HepG2 (cell line): ENCODE data around the gene CENPVL3. TPM values are rescaled to one million over a fixed set of nuclear protein-coding genes. Genes with fewer than 3 reads are reported as not detected.
A peak's percentile ranks its signal among the peaks of the same experiment; 100 is the strongest.

Source experiments
- ATAC-seq: fragments of 200-7000 bp; cut with Tn5 transposase; 3 replicates; pipeline ENCODE4 v1.9.1; 2020; ENCODE audit warnings: mild to moderate bottlenecking, moderate library complexity
- BruUV-seq: library from RNA; stranded (reverse); fragments of 400-500 nt; replicated peaks from 2 replicates; lab custom pipeline; 2021; lab: Mats Ljungman, UMichigan
- CTCF ChIA-PET: fragments of 300-600 bp; formaldehyde crosslinking; extraction: SDS; loops from one replicate; lab custom pipeline; 2021; ENCODE audit warnings: low total read pairs, inconsistent platforms, low intra/inter-chr PET ratio; lab: Yijun Ruan, JAX
- POLR2A ChIA-PET: fragments of 350-600 bp; sonication (Branson Sonifier 250); formaldehyde crosslinking; loops from one replicate; lab custom pipeline; 2020; ENCODE audit warnings: antibody characterized with exemption, inconsistent platforms; lab: Yijun Ruan, JAX
- DNase-seq: peaks from one replicate; pipeline ENCODE4 v3.0.0-alpha.2; 2015; ENCODE audit warnings: low spot score
- FAIRE-seq: peaks from 3 replicates; lab custom pipeline; 2011; peaks lifted over from hg19 to GRCh38; lab: Jason Lieb, UNC
- H2AFZ ChIP-seq: one replicate; pipeline ENCODE4 v1.6.1; 2011; ENCODE audit warnings: low read length, inconsistent platforms
- H3K27ac ChIP-seq: fragments of 300-600 bp; 3 replicates; pipeline ENCODE4 v1.8.0; 2011; ENCODE audit warnings: mixed run types, mild to moderate bottlenecking, mixed read lengths, low read length, inconsistent platforms; ENCODE audit not compliant: insufficient read depth; ENCODE audit errors: extremely low read length
- H3K27me3 ChIP-seq, 2 experiments: fragments of 200-600 bp in 1 of 2; 2 replicates in 1 of 2; 3 replicates in 1 of 2; pipeline versions ENCODE4 v1.6.0 to v1.8.0; 2011; ENCODE audit warnings: low read length in 2 of 2, mild to moderate bottlenecking in 2 of 2, moderate library complexity in 2 of 2, inconsistent platforms in 1 of 2; ENCODE audit not compliant: insufficient read depth in 2 of 2, control insufficient read depth in 1 of 2
- H3K36me3 ChIP-seq, 2 experiments: fragments of 200-600 bp in 1 of 2; replicated peaks in 1 of 2; 2 replicates in 1 of 2; 3 replicates in 1 of 2; pipeline versions ENCODE4 v1.5.1 to v1.8.0; 2011; ENCODE audit warnings: low read length in 2 of 2, inconsistent platforms in 1 of 2; ENCODE audit not compliant: insufficient read depth in 2 of 2, control insufficient read depth in 1 of 2
- H3K4me1 ChIP-seq: 2 replicates; pipeline ENCODE4 v1.5.1; 2012; ENCODE audit warnings: low read length, inconsistent platforms; ENCODE audit not compliant: insufficient read depth
- H3K4me2 ChIP-seq: 2 replicates; pipeline ENCODE4 v1.6.0; 2011; ENCODE audit warnings: low read depth, low read length, inconsistent platforms
- H3K4me3 ChIP-seq, 3 experiments: fragments of 200-600 bp in 1 of 3; sonication (generic), shearing (Covaris generic) in 1 of 3; replicated peaks in 1 of 3; 2 replicates each; pipeline ENCODE4 v1.5.1; 2011 to 2016; ENCODE audit warnings: low read length in 3 of 3, inconsistent platforms in 2 of 3, low read depth in 2 of 3, mild to moderate bottlenecking in 2 of 3, control low read depth in 1 of 3, mixed read lengths in 1 of 3; ENCODE audit not compliant: insufficient read depth in 1 of 3
- H3K79me2 ChIP-seq: one replicate; pipeline ENCODE4 v1.6.1; 2011; ENCODE audit warnings: low read length, inconsistent platforms; ENCODE audit not compliant: insufficient read depth
- H3K9ac ChIP-seq: 2 replicates; pipeline ENCODE4 v1.6.0; 2011; ENCODE audit warnings: mild to moderate bottlenecking, low read depth, low read length, inconsistent platforms; ENCODE audit not compliant: insufficient read depth
- H3K9me3 ChIP-seq: 2 replicates; pipeline ENCODE4 v1.5.1; 2012; ENCODE audit warnings: mild to moderate bottlenecking, low read length
- H4K20me1 ChIP-seq: 2 replicates; pipeline ENCODE4 v1.6.0; 2011; ENCODE audit warnings: inconsistent platforms, mild to moderate bottlenecking, low read length, moderate library complexity; ENCODE audit not compliant: insufficient read depth
- ATM ChIP-seq: fragments of 450-650 bp; IDR thresholded peaks from 2 replicates; pipeline ENCODE4 v1.7.1; 2017; ENCODE audit warnings: mild to moderate bottlenecking, borderline replicate concordance
- CCAR2 ChIP-seq: fragments of 200-400 bp; formaldehyde crosslinking; optimal IDR thresholded peaks from 2 replicates; pipeline ENCODE3; 2018; ENCODE audit warnings: low read depth, mild to moderate bottlenecking, low read length, moderate library complexity
- CEBPB ChIP-seq: IDR thresholded peaks from 2 replicates; pipeline ENCODE4 v1.6.1; 2011; ENCODE audit warnings: low read depth, low read length, improper control_type of control experiment, borderline replicate concordance
- FOSL1 ChIP-seq: sonication (generic); formaldehyde crosslinking; IDR thresholded peaks from 2 replicates; pipeline ENCODE4 v1.9.0; 2021; ENCODE audit warnings: missing genetic modification reagents, borderline replicate concordance
- NR2C2 ChIP-seq: sonication (generic); formaldehyde crosslinking; IDR thresholded peaks from 2 replicates; pipeline ENCODE4 v1.4.0; 2020; ENCODE audit warnings: missing genetic modification reagents, mild to moderate bottlenecking, moderate library complexity, borderline replicate concordance
- RAD21 ChIP-seq: fragments of 450-650 bp; formaldehyde crosslinking; IDR thresholded peaks from 2 replicates; pipeline ENCODE4 v1.5.0; 2020; ENCODE audit warnings: mild to moderate bottlenecking
- REL ChIP-seq: sonication (generic); formaldehyde crosslinking; conservative IDR thresholded peaks from 2 replicates; pipeline ENCODE4 v1.8.0; 2022; ENCODE audit warnings: mild to moderate bottlenecking, missing genetic modification reagents, moderate library complexity
- SETDB1 ChIP-seq: sonication (generic); formaldehyde crosslinking; IDR thresholded peaks from 2 replicates; pipeline ENCODE4 v1.5.1; 2020; ENCODE audit warnings: missing genetic modification reagents, mild to moderate bottlenecking, borderline replicate concordance
- SMC3 ChIP-seq: IDR thresholded peaks from 2 replicates; pipeline ENCODE4 v1.6.1; 2011; ENCODE audit warnings: low read length, improper control_type of control experiment
- SNRNP70 ChIP-seq: fragments of 200-400 bp; formaldehyde crosslinking; IDR thresholded peaks from 2 replicates; pipeline ENCODE4 v1.6.1; 2017; ENCODE audit warnings: mild to moderate bottlenecking, low read depth, low read length, moderate library complexity
- STAG1 ChIP-seq: sonication (generic); formaldehyde crosslinking; IDR thresholded peaks from 2 replicates; pipeline ENCODE4 v1.4.0; 2020; ENCODE audit warnings: missing genetic modification reagents
- ZFX ChIP-seq: sonication (generic); formaldehyde crosslinking; IDR thresholded peaks from 2 replicates; pipeline ENCODE4 v1.4.0; 2020; ENCODE audit warnings: mild to moderate bottlenecking, low read depth, missing genetic modification reagents, moderate library complexity
- ZNF382 ChIP-seq: sonication (generic); formaldehyde crosslinking; IDR thresholded peaks from 2 replicates; pipeline ENCODE4 v1.5.0; 2020; ENCODE audit warnings: missing genetic modification reagents, mild to moderate bottlenecking, borderline replicate concordance
- ZNF552 ChIP-seq: sonication (generic); formaldehyde crosslinking; IDR thresholded peaks from 2 replicates; pipeline ENCODE4 v1.9.0; 2022; ENCODE audit warnings: missing genetic modification reagents, mild to moderate bottlenecking, borderline replicate concordance
- ZNF713 ChIP-seq: sonication (generic); formaldehyde crosslinking; IDR thresholded peaks from 2 replicates; pipeline ENCODE4 v1.4.0; 2020; ENCODE audit warnings: mild to moderate bottlenecking, missing genetic modification reagents
- WGBS: methylation state at CpG from one replicate; pipeline ENCODE4 v1.1.6; 2017; ENCODE audit warnings: low lambda C conversion rate; 5-methylcytosine and 5-hydroxymethylcytosine counted together
- in situ Hi-C: cut with HindIII; loops from 2 replicates; pipeline ENCODE4 v1.10.0; 2017; ENCODE audit warnings: low pct_unique_long_range_greater_than_20kb; ENCODE audit not compliant: extremely low pct_ligation_motif_present
- intact Hi-C: fragments of 100-400 bp; cut with micrococcal nuclease; formaldehyde crosslinking; loops from one replicate; pipeline ENCODE4 v1.10.0; 2022; ENCODE audit not compliant: unreplicated experiment
- polyA plus RNA-seq, 8 experiments: library from polyadenylated mRNA; depleted of rRNA in 3 of 8; stranded (reverse) in 7 of 8; unstranded in 1 of 8; fragments of >200 nt; fragmentation: Illumina TruSeq in 4 of 8; extraction: Trizol in 4 of 8; gene quantifications; 2 replicates each; pipeline versions ENCODE4 v1.2.1 to v1.2.3, GENCODE V29; 2011 to 2016; ENCODE audit warnings: low read depth in 4 of 8, missing spikeins in 1 of 8, mixed read lengths in 1 of 8; ENCODE audit not compliant: insufficient read depth in 1 of 8
- total RNA-seq, 5 experiments: library from RNA; depleted of rRNA; stranded (reverse); fragments of >200 nt; fragmentation: Illumina TruSeq; extraction: Trizol; gene quantifications; 2 replicates each; pipeline ENCODE4 v1.2.3, GENCODE V29; 2016; ENCODE audit warnings: low read depth in 1 of 5
- TF ChIP-seq, protein P1 (sequence below): sonication (generic); formaldehyde crosslinking; IDR thresholded peaks from 2 replicates; pipeline ENCODE4 v1.5.0; 2020; ENCODE audit warnings: mild to moderate bottlenecking, missing genetic modification reagents
- TF ChIP-seq, protein P2 (sequence below), 2 experiments: sonication (generic) in 1 of 2; formaldehyde crosslinking in 1 of 2; IDR thresholded peaks; 2 replicates each; pipeline versions ENCODE4 v1.4.0 to v1.6.1; 2016 to 2020; ENCODE audit warnings: borderline replicate concordance in 1 of 2, low read depth in 1 of 2, mild to moderate bottlenecking in 1 of 2, missing genetic modification reagents in 1 of 2

CENPVL3 gene
- total and polyA plus RNA-seq, 2 of the 13 experiments (the other 11 are each of a cell fraction or from before 2014, with no cell fraction given): not detected

DNA sequence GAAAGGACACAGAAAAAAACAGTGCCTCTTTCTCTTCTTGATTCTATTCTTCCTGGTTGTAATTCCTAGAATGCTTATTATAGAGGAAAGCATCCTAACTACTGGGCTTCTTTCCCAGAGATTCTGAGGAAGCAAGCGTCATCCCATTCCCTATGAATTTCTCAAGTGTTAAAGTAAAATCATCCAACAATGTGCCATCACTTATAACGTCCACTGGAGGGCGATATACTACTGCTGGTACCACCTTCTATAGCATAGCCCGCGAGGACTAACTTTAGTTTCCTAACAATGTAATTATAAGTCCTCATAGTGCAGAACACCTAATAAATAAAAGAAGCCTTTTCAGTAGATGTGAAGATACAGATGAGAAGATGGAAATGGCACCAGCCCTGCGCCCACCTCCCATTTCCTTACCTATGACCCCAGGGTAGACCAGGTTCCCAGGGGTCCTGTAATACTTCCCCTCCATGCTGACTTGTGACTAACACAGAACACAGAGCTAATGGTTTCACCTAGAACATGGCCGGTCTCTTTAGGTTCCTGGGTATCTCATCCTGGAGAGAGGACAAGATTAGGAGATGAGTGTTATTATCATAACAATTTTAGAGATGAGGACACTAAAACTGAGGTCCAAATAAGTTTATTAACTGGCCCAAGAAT is 4.2 kb downstream of the CENPVL3 start:
- H3K79me2 ChIP-seq: no peaks in the 10 kb centered on the region
- no peak overlapping the region for H3K4me3 ChIP-seq
- intact Hi-C loops (no loop called here), in situ Hi-C loops (loop anchor here (25.0 kb wide), 1 partner anchor 623 kb away; no protein-coding TSS in a partner anchor)
- H4K20me1 ChIP-seq: no peaks in the 10 kb centered on the region
- ATAC-seq: peak; percentile 43; the same call in 1 of the 3 replicates
- H2AFZ ChIP-seq: no peak overlapping the region
- no peak overlapping the region for H3K9ac ChIP-seq
- H3K9me3 ChIP-seq: no peaks in the 10 kb centered on the region
- H3K4me1 ChIP-seq: no peaks in the 10 kb centered on the region
- peak; percentile 2 for DNase-seq
- ChIA-PET CTCF (no interaction called here), POLR2A (no interaction called here)
- FAIRE-seq: peak; percentile 47
- H3K27ac ChIP-seq: no peak overlapping the region
- H3K4me2 ChIP-seq: no peak overlapping the region
- no TSS peak for BruUV-seq
- H3K27me3 ChIP-seq: no peaks in the 10 kb centered on the region
- no peaks in the 10 kb centered on the region for H3K36me3 ChIP-seq
- 0% methylated on average over 7 of the region's 7 CpGs for WGBS
- no peak for TF ChIP-seq SNRNP70
- TF ChIP-seq CEBPB: no peak
- no peak for TF ChIP-seq ZNF552 (CRISPR knock-in tag)
- TF ChIP-seq FOSL1: no peak
- TF ChIP-seq ATM: no peak
- no peak for TF ChIP-seq ZFX (CRISPR knock-in tag)
- TF ChIP-seq RAD21: peak; percentile 30; the same call in 1 of the 2 replicates
- no peak for TF ChIP-seq CCAR2
- no peak for TF ChIP-seq ZNF713 (CRISPR knock-in tag)
- TF ChIP-seq SMC3: peak; percentile 20; the same call in 1 of the 2 replicates
- TF ChIP-seq STAG1 (CRISPR knock-in tag): peak; percentile 75
- TF ChIP-seq SETDB1 (CRISPR knock-in tag): no peak
- TF ChIP-seq, protein P1, sequence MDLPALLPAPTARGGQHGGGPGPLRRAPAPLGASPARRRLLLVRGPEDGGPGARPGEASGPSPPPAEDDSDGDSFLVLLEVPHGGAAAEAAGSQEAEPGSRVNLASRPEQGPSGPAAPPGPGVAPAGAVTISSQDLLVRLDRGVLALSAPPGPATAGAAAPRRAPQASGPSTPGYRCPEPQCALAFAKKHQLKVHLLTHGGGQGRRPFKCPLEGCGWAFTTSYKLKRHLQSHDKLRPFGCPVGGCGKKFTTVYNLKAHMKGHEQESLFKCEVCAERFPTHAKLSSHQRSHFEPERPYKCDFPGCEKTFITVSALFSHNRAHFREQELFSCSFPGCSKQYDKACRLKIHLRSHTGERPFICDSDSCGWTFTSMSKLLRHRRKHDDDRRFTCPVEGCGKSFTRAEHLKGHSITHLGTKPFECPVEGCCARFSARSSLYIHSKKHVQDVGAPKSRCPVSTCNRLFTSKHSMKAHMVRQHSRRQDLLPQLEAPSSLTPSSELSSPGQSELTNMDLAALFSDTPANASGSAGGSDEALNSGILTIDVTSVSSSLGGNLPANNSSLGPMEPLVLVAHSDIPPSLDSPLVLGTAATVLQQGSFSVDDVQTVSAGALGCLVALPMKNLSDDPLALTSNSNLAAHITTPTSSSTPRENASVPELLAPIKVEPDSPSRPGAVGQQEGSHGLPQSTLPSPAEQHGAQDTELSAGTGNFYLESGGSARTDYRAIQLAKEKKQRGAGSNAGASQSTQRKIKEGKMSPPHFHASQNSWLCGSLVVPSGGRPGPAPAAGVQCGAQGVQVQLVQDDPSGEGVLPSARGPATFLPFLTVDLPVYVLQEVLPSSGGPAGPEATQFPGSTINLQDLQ: no peak
- no peak for TF ChIP-seq NR2C2 (CRISPR knock-in tag)
- no peak for TF ChIP-seq REL (CRISPR knock-in tag)
- no peak for TF ChIP-seq ZNF382 (CRISPR knock-in tag)
- TF ChIP-seq, protein P2, sequence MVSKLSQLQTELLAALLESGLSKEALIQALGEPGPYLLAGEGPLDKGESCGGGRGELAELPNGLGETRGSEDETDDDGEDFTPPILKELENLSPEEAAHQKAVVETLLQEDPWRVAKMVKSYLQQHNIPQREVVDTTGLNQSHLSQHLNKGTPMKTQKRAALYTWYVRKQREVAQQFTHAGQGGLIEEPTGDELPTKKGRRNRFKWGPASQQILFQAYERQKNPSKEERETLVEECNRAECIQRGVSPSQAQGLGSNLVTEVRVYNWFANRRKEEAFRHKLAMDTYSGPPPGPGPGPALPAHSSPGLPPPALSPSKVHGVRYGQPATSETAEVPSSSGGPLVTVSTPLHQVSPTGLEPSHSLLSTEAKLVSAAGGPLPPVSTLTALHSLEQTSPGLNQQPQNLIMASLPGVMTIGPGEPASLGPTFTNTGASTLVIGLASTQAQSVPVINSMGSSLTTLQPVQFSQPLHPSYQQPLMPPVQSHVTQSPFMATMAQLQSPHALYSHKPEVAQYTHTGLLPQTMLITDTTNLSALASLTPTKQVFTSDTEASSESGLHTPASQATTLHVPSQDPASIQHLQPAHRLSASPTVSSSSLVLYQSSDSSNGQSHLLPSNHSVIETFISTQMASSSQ (IDR thresholded peaks at IDR 0.05; ENCODE audit: low read depth): no peak
- TF ChIP-seq, protein P2 (CRISPR knock-in tag; IDR thresholded peaks at IDR 0.05; ENCODE audit: borderline replicate concordance): no peak
